ENCODE data around the gene LIPG. TPM values are rescaled to one million over a fixed set of nuclear protein-coding genes. Genes with fewer than 3 reads are reported as not detected.
"Not testable (repeated sequence)": the region's sequence is repeated elsewhere in the genome, so short reads cannot be mapped to it uniquely, and the experiment has no call there.

LIPG gene
- polyA plus RNA-seq, 1 donor, result 32.9 TPM

GRCh38 chr18:49521216-49521835 is 40.5 kb upstream of the LIPG start:
- Histone ChIP-seq H3K27me3 (ENCODE audit: control insufficient read depth, insufficient read depth, low read length) (no peaks in the 10 kb centered on the region), H3K36me3 (ENCODE audit: control insufficient read depth, insufficient read depth, low read length) (no peaks in the 10 kb centered on the region), H3K4me1 (ENCODE audit: control insufficient read depth, insufficient read depth, low read length) (no peaks in the 10 kb centered on the region), H3K9me3 (ENCODE audit: control insufficient read depth, low read depth, low read length) (no peaks in the 10 kb centered on the region), H3K27ac (ENCODE audit: low read length) (no peak overlapping the region), H3K4me3 (ENCODE audit: low read length) (no peak overlapping the region)
- 100% methylated on average over 1 of the region's 7 CpGs for WGBS (ENCODE audit: insufficient coverage, low lambda C conversion rate)
- no peak for DNase-seq

GRCh38 chr18:49523580-49524093 is 38.2 kb upstream of the LIPG start:
- H3K9me3 ChIP-seq (ENCODE audit: control insufficient read depth, low read depth, low read length); H3K36me3 ChIP-seq (ENCODE audit: control insufficient read depth, insufficient read depth, low read length); H3K4me3 ChIP-seq (ENCODE audit: low read length); H3K4me1 ChIP-seq (ENCODE audit: control insufficient read depth, insufficient read depth, low read length); H3K27me3 ChIP-seq (ENCODE audit: control insufficient read depth, insufficient read depth, low read length); H3K27ac ChIP-seq (ENCODE audit: low read length); DNase-seq: not testable (repeated sequence)
- 100% methylated on average over 4 of the region's 7 CpGs for WGBS (ENCODE audit: insufficient coverage, low lambda C conversion rate)

GRCh38 chr18:49524349-49524748 is 37.5 kb upstream of the LIPG start:
- H3K27ac ChIP-seq (ENCODE audit: low read length), result no peak overlapping the region
- no peaks in the 10 kb centered on the region for H3K9me3 ChIP-seq (ENCODE audit: control insufficient read depth, low read depth, low read length)
- no peak overlapping the region for H3K4me3 ChIP-seq (ENCODE audit: low read length)
- no peak for DNase-seq
- no peaks in the 10 kb centered on the region for H3K36me3 ChIP-seq (ENCODE audit: control insufficient read depth, insufficient read depth, low read length)
- H3K4me1 ChIP-seq (ENCODE audit: control insufficient read depth, insufficient read depth, low read length), result peaks cover 7% of the 10 kb centered on the region
- no CpG with 5 or more reads among the region's 2 CpGs for WGBS (ENCODE audit: insufficient coverage, low lambda C conversion rate)
- H3K27me3 ChIP-seq (ENCODE audit: control insufficient read depth, insufficient read depth, low read length), result no peaks in the 10 kb centered on the region

GRCh38 chr18:49524951-49525350 is 36.9 kb upstream of the LIPG start:
- H3K4me1 ChIP-seq (ENCODE audit: control insufficient read depth, insufficient read depth, low read length), result peaks cover 10% of the 10 kb centered on the region
- no peaks in the 10 kb centered on the region for H3K36me3 ChIP-seq (ENCODE audit: control insufficient read depth, insufficient read depth, low read length)
- H3K9me3 ChIP-seq (ENCODE audit: control insufficient read depth, low read depth, low read length), result no peaks in the 10 kb centered on the region
- no CpG with 5 or more reads among the region's 2 CpGs for WGBS (ENCODE audit: insufficient coverage, low lambda C conversion rate)
- DNase-seq, result no peak
- H3K27me3 ChIP-seq (ENCODE audit: control insufficient read depth, insufficient read depth, low read length), result no peaks in the 10 kb centered on the region
- no peak overlapping the region for H3K27ac ChIP-seq (ENCODE audit: low read length)
- no peak overlapping the region for H3K4me3 ChIP-seq (ENCODE audit: low read length)

GRCh38 chr18:49525981-49526380 is 35.9 kb upstream of the LIPG start:
- Histone ChIP-seq H3K4me3 (ENCODE audit: low read length) (no peak overlapping the region), H3K9me3 (ENCODE audit: control insufficient read depth, low read depth, low read length) (no peaks in the 10 kb centered on the region), H3K36me3 (ENCODE audit: control insufficient read depth, insufficient read depth, low read length) (no peaks in the 10 kb centered on the region), H3K27me3 (ENCODE audit: control insufficient read depth, insufficient read depth, low read length) (no peaks in the 10 kb centered on the region), H3K27ac (ENCODE audit: low read length) (no peak overlapping the region), H3K4me1 (ENCODE audit: control insufficient read depth, insufficient read depth, low read length) (peaks cover 13% of the 10 kb centered on the region)
- no CpG with 5 or more reads among the region's 2 CpGs for WGBS (ENCODE audit: insufficient coverage, low lambda C conversion rate)
- DNase-seq, result no peak

- Histone ChIP-seq H3K4me1 (ENCODE audit: control insufficient read depth, insufficient read depth, low read length) (peaks cover 13% of the 10 kb centered on the region), H3K4me3 (ENCODE audit: low read length) (no peak overlapping the region), H3K27me3 (ENCODE audit: control insufficient read depth, insufficient read depth, low read length) (no peaks in the 10 kb centered on the region), H3K9me3 (ENCODE audit: control insufficient read depth, low read depth, low read length) (no peaks in the 10 kb centered on the region), H3K36me3 (ENCODE audit: control insufficient read depth, insufficient read depth, low read length) (no peaks in the 10 kb centered on the region), H3K27ac (ENCODE audit: low read length) (no peak overlapping the region)
- WGBS (ENCODE audit: insufficient coverage, low lambda C conversion rate), result 20% methylated on average over 1 of the region's 8 CpGs
- DNase-seq, result no peak
Observed at GRCh38 chr18:49527631-49528327, 34.1 kb upstream of the LIPG start.

- no peaks in the 10 kb centered on the region for H3K9me3 ChIP-seq (ENCODE audit: control insufficient read depth, low read depth, low read length)
- WGBS (ENCODE audit: insufficient coverage, low lambda C conversion rate), result no CpG with 5 or more reads among the region's 3 CpGs
- H3K36me3 ChIP-seq (ENCODE audit: control insufficient read depth, insufficient read depth, low read length), result no peaks in the 10 kb centered on the region
- H3K27ac ChIP-seq (ENCODE audit: low read length), result peak overlapping the region; percentile 1
- peak; percentile 8 to 47 for DNase-seq
- no peak overlapping the region for H3K4me3 ChIP-seq (ENCODE audit: low read length)
- H3K4me1 ChIP-seq (ENCODE audit: control insufficient read depth, insufficient read depth, low read length), result peaks cover 13% of the 10 kb centered on the region
- H3K27me3 ChIP-seq (ENCODE audit: control insufficient read depth, insufficient read depth, low read length), result no peaks in the 10 kb centered on the region
Observed at GRCh38 chr18:49529596-49529995, 32.3 kb upstream of the LIPG start.

- WGBS (ENCODE audit: insufficient coverage, low lambda C conversion rate), result 79% methylated on average over 3 of the region's 10 CpGs
- no peak overlapping the region for H3K27ac ChIP-seq (ENCODE audit: low read length)
- no peak overlapping the region for H3K4me3 ChIP-seq (ENCODE audit: low read length)
- H3K36me3 ChIP-seq (ENCODE audit: control insufficient read depth, insufficient read depth, low read length), result no peaks in the 10 kb centered on the region
- no peaks in the 10 kb centered on the region for H3K9me3 ChIP-seq (ENCODE audit: control insufficient read depth, low read depth, low read length)
- peak in 1 of 2 donors; percentile 39 for DNase-seq
- no peaks in the 10 kb centered on the region for H3K27me3 ChIP-seq (ENCODE audit: control insufficient read depth, insufficient read depth, low read length)
- H3K4me1 ChIP-seq (ENCODE audit: control insufficient read depth, insufficient read depth, low read length), result peaks cover 13% of the 10 kb centered on the region
Observed at GRCh38 chr18:49531678-49532153, 30.1 kb upstream of the LIPG start.

- Histone ChIP-seq H3K9me3 (ENCODE audit: control insufficient read depth, low read depth, low read length) (no peaks in the 10 kb centered on the region), H3K4me1 (ENCODE audit: control insufficient read depth, insufficient read depth, low read length) (peaks cover 2% of the 10 kb centered on the region), H3K27me3 (ENCODE audit: control insufficient read depth, insufficient read depth, low read length) (no peaks in the 10 kb centered on the region), H3K4me3 (ENCODE audit: low read length) (no peak overlapping the region), H3K27ac (ENCODE audit: low read length) (no peak overlapping the region), H3K36me3 (ENCODE audit: control insufficient read depth, insufficient read depth, low read length) (no peaks in the 10 kb centered on the region)
- no peak for DNase-seq
- 100% methylated on average over 1 of the region's 1 CpG for WGBS (ENCODE audit: insufficient coverage, low lambda C conversion rate)
Observed at GRCh38 chr18:49534846-49535601, 26.8 kb upstream of the LIPG start.

- Histone ChIP-seq H3K4me1 (ENCODE audit: control insufficient read depth, insufficient read depth, low read length) (no peaks in the 10 kb centered on the region), H3K9me3 (ENCODE audit: control insufficient read depth, low read depth, low read length) (no peaks in the 10 kb centered on the region), H3K36me3 (ENCODE audit: control insufficient read depth, insufficient read depth, low read length) (no peaks in the 10 kb centered on the region), H3K27ac (ENCODE audit: low read length) (no peak overlapping the region), H3K27me3 (ENCODE audit: control insufficient read depth, insufficient read depth, low read length) (no peaks in the 10 kb centered on the region), H3K4me3 (ENCODE audit: low read length) (no peak overlapping the region)
- DNase-seq, result no peak
- WGBS (ENCODE audit: insufficient coverage, low lambda C conversion rate), result 75% methylated on average over 4 of the region's 6 CpGs
Observed at GRCh38 chr18:49537232-49537896, 24.5 kb upstream of the LIPG start.

Measured in large intestine (tissue), 3 donors.